ENCODE measurements around the gene KCNA2.

The KCNA2 gene
- 5.3 to 11.7 reads per million in 2 donors for total RNA-seq

DNA sequence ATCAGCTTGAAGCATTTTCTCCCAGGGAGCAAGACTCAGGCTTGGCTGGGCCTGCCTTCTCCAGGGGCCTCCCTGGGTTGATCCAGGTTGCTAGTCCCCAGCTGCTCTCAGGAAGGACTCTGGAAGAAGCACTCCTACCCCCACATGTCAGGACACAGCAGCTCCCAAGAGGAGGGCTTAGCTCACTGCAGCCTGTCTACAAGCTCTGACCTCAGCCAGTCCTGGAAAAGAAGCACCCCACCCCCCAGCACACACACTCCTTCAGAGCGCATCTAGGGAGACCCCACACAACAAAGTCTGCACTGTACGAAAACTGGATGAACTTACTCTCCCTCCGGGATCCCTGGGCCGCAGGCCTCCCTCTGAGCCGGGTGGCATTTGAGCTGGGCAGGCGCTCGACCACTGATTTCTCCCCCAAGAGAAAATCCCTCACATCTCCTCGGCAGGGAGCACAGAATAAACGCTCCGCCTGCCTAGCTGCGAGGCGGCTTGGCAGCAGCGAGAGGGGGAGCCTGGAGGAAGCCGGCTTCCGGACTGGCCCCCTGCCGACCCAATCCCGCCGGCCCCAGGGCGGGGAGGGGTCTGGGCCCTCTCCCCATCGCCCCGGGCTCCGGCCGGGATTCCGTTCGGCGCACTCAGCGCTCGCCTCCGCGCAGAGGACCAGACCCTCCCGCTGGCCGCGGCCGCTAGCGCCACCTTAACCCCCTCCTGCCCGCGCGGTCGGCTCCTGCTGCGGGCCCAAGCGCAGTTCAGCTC, at the start of gene KCNA2:
Gene KCNA2 (minus strand): TSS at position 458 of the 756 bp plus-strand sequence. CDS start 1,576 bp downstream, outside the sequence.
- no peak for DNase-seq

DNA sequence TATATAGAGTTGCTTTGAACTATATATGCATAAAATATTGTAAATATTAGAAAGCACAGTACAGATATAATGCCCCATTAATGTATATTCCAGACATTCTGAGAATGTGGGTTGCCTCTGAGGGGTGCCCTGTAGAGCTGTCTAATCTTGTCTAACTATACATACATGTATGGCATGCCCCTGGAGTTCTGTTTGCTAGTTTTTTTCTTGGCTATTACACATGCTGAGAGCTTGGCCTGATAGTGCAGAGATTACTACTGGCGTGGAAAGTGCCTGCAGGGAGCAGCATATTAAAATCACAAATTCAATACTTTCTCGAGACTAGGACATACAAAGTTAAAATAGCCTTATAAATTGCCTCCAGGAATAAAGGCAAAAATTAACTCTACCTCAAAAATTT, 44.5 kb upstream of the KCNA2 start:
- DNase-seq = no peak

- DNase-seq = peak in 1 of 5 experiments; percentile 35
These were observed 42.3 kb upstream of the KCNA2 start for GRCh38 chr1:110648417-110648816.

GRCh38 chr1:110647254-110647891, 41.2 kb upstream of the KCNA2 start:
- DNase-seq = peak in 2 of 5 experiments; percentile 46 to 89

DNA sequence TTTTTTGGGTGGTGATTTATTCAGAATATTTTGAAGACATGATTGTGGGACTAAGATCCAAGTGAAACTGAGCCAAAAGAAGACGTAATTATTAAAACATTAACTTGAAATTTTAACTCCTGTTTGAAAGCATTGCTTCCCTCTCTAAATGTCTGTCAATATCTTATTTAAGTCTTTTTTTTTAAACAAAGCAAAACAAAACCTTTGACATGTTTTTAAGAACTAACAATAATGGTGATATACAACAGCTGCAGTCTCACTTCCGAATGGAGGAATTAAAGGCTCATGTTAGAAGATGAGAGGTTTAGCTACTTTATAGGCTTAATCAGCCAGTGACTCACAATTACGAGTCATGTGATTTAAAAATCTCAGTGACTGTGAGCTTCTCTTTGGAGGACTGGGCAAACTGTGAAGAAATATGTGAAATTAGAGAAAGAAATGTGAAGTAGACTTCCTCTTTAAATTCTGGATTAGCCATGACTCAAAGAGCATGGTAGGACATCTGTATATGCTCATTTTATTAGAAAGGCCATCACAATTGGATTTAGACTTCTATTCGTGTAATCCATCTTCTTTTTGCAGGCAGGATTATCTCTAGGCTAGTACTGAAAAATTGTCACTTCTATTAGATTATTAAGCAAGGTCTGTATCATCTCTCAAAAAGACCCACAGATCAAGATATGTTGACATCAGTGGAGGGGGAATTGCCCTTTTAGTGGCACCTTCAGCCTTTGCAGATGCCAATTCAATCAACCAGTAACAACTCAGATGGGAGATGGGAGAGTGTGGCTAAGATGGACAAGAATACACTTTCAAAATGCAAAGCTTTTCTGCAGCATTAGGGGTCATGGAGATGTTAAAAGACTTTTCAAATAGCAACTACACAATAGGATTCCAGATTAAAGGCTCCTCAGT, 39.9 kb upstream of the KCNA2 start:
- DNase-seq = no peak

- DNase-seq = no peak
These were observed 39.1 kb upstream of the KCNA2 start for GRCh38 chr1:110645211-110645610.

DNA sequence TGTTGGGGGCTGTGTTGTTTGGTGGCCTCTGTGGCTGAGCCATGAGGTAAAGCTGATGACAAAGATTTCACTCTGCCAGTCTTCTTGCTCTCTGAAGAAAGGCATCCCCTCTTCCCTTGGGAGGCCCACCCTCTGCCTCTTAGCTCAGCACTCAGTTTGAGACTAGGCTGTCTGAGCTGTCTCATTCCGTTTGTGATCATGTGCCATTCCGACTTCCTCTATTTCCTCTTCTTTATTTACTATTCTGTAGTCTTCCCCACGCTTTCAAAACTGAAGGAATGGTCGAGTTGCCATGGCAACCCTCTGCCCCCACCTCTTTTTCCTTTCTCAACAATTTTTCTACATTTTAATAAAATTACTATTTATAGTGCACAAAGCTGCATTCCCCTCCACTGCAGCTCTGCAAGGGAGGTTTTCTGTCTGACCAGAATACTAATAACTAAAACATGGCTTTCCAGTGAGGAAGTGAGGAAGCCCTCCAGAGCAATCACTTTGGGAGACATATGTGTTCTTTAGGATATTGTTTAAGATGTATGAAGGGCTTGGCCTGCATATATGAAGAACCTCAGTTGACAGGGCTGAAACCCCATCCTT, 37.8 kb upstream of the KCNA2 start:
- DNase-seq = no peak

- no peak for DNase-seq
These were observed 33.7 kb upstream of the KCNA2 start for GRCh38 chr1:110639724-110640386.

DNA sequence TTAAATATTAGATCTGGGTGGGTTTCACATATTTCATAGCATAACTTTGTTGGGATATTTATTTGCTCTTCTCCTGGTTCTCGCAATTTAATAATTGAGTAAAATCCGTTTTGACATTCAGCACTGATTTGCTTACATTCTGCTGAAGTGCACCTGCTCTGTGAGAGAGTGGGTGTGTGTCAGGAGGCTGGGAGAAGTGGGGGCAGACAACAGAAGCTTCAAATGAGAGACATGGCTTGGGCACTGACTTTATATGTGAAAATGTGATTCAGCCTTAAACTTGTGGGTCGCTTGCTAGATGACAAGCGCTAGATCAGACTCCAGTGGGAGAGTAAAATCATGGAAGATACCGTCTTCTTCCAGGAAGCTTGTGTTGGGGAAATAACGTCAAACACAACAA, 32.4 kb upstream of the KCNA2 start:
- DNase-seq = no peak

- DNase-seq = no peak
These were observed 31.9 kb upstream of the KCNA2 start for GRCh38 chr1:110638058-110638457.

GRCh38 chr1:110637475-110637874, 31.3 kb upstream of the KCNA2 start:
- peak in 1 of 5 experiments; percentile 33 for DNase-seq

GRCh38 chr1:110636149-110636935, 30.2 kb upstream of the KCNA2 start:
- peak in 2 of 5 experiments; percentile 35 to 80 for DNase-seq

DNA sequence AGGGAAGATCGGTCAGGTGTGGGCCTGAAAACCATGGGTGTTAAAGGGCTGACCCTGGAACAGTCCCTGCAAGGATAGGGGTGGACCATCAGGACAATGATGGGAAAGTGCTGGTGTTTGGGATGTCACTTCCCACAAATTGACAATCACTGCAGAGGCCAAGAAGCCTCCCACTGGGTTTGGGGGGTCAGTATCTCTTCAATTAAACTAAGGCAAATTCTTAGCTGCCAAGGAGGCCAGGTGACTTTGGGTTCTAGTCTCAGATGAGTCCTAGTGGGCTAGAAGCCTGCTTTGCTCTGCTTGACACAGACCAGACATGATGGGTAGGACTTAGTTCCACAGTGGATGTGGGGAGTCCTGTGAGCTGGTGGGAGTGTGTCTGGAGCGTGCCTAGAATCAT, 29.3 kb upstream of the KCNA2 start:
- no peak for DNase-seq

GRCh38 chr1:110634455-110635311, 28.5 kb upstream of the KCNA2 start:
- peak in 4 of 5 experiments; percentile 36 to 72 (median 52) for DNase-seq

DNA sequence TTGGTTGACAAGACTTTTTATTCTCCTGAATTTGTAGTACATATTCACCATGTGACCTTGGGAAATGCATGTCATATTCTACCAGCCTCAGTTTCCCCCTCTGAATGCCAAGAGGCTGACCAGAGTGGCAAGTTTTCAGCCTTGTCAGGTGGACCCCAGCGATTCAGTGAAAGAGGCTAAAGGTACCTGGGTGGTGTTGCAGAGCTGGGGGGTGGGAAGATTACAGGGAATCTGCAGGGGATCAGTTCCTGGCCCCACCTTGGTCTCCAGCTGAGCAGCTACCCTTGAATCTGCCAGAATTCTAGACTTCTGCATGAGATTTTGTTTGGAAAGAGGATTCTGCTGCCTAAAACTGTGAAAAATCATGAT, 27.9 kb upstream of the KCNA2 start:
- DNase-seq = no peak

GRCh38 chr1:110633646-110634030, 27.5 kb upstream of the KCNA2 start:
- no peak for DNase-seq

- peak in 1 of 5 experiments; percentile 29 for DNase-seq
These were observed 25.9 kb upstream of the KCNA2 start for GRCh38 chr1:110631836-110632620.

GRCh38 chr1:110630839-110631663, 24.9 kb upstream of the KCNA2 start:
- peak; percentile 63 to 97 (median 74) for DNase-seq

Data from T-helper 2 cell (primary cell).